ENCODE measurements around the gene ZBTB20.
"Not testable (repeated sequence)": the region's sequence is repeated elsewhere in the genome, so short reads cannot be mapped to it uniquely, and the experiment has no call there.

The ZBTB20 gene

GRCh38 chr3:114823061-114823460 lies 324.0 kb downstream of the ZBTB20 start:
- FAIRE-seq, result no peak

- FAIRE-seq, result no peak
Measured at GRCh38 chr3:114816052-114816451, 331.0 kb downstream of the ZBTB20 start.

- FAIRE-seq, result not testable (repeated sequence)
Measured at GRCh38 chr3:114812541-114813238, 334.4 kb downstream of the ZBTB20 start.

GRCh38 chr3:114809668-114810413 lies 337.2 kb downstream of the ZBTB20 start:
- FAIRE-seq, result no peak

- FAIRE-seq, result no peak
Measured at GRCh38 chr3:114804099-114804498, 343.0 kb downstream of the ZBTB20 start.

- FAIRE-seq, result no peak
Measured at GRCh38 chr3:114803042-114803695, 343.9 kb downstream of the ZBTB20 start.

- no peak for FAIRE-seq
Measured at GRCh38 chr3:114800272-114801031, 346.6 kb downstream of the ZBTB20 start.

- FAIRE-seq, result no peak
Measured at GRCh38 chr3:114799816-114800215, 347.3 kb downstream of the ZBTB20 start.

GRCh38 chr3:114796796-114797195 lies 350.3 kb downstream of the ZBTB20 start:
- no peak for FAIRE-seq

GRCh38 chr3:114794894-114795630 lies 352.0 kb downstream of the ZBTB20 start:
- FAIRE-seq, result no peak

- FAIRE-seq, result no peak
Measured at GRCh38 chr3:114792159-114792918, 354.7 kb downstream of the ZBTB20 start.

- FAIRE-seq, result no peak
Measured at GRCh38 chr3:114790752-114791151, 356.3 kb downstream of the ZBTB20 start.

GRCh38 chr3:114789803-114790202 lies 357.3 kb downstream of the ZBTB20 start:
- FAIRE-seq, result no peak

GRCh38 chr3:114775395-114775794 lies 371.7 kb downstream of the ZBTB20 start:
- no peak for FAIRE-seq

- FAIRE-seq, result no peak
Measured at GRCh38 chr3:114770874-114771273, 376.2 kb downstream of the ZBTB20 start.

GRCh38 chr3:114764056-114764492 lies 383.0 kb downstream of the ZBTB20 start:
- FAIRE-seq, result no peak

GRCh38 chr3:114762144-114762543 lies 384.9 kb downstream of the ZBTB20 start:
- FAIRE-seq, result no peak

GRCh38 chr3:114760679-114761078 lies 386.4 kb downstream of the ZBTB20 start:
- FAIRE-seq, result no peak

- no peak for FAIRE-seq
Measured at GRCh38 chr3:114758831-114759699, 388.0 kb downstream of the ZBTB20 start.
